HCT116 (cell line): ENCODE measurements around the gene KRT6A.

Experiments used
- ELF1 ChIP-seq: IDR thresholded peaks from 2 replicates; pipeline ENCODE4 v1.6.1; 2012; ENCODE audit warnings: low read depth, borderline replicate concordance
- EZH2 ChIP-seq: fragments of 200-600 bp; sonication (generic); IDR thresholded peaks from 2 replicates; pipeline ENCODE4 v1.6.1; 2017; ENCODE audit warnings: antibody characterized with exemption, mixed run types
- JUND ChIP-seq: IDR thresholded peaks from 2 replicates; pipeline ENCODE4 v1.6.1; 2012
- POLR2AphosphoS5 ChIP-seq: IDR thresholded peaks from 2 replicates; pipeline ENCODE4 v1.6.1; 2011; ENCODE audit warnings: mild to moderate bottlenecking, low read depth, low read length, moderate library complexity
- RAD21 ChIP-seq: IDR thresholded peaks from 2 replicates; pipeline ENCODE4 v1.6.1; 2012; ENCODE audit warnings: low read depth, mild to moderate bottlenecking
- ZNF274 ChIP-seq: fragments of 200-500 bp; sonication (Bioruptor generic); IDR thresholded peaks from 2 replicates; pipeline ENCODE4 v1.6.1; 2014; ENCODE audit warnings: mild to moderate bottlenecking, low read depth, low read length, inconsistent platforms
- TF ChIP-seq, protein P1 (sequence below), 3 experiments: fragments of 200-600 bp in 1 of 3; sonication (generic) in 1 of 3; IDR thresholded peaks in 2 of 3; conservative IDR thresholded peaks in 1 of 3; 2 replicates each; pipeline ENCODE4 v1.5.1; 2012 to 2017; ENCODE audit warnings: low read depth in 2 of 3, low read length in 2 of 3, antibody characterized with exemption in 1 of 3, borderline replicate concordance in 1 of 3, control low read depth in 1 of 3, mild to moderate bottlenecking in 1 of 3, mixed read lengths in 1 of 3, mixed run types in 1 of 3, moderate library complexity in 1 of 3; ENCODE audit not compliant: insufficient read depth in 1 of 3
- TF ChIP-seq, protein P2 (sequence below): IDR thresholded peaks from 2 replicates; pipeline ENCODE4 v1.6.1; 2012
- TF ChIP-seq, protein P3 (sequence below): IDR thresholded peaks from 2 replicates; pipeline ENCODE4 v1.6.1; 2012; ENCODE audit warnings: low read depth

DNA sequence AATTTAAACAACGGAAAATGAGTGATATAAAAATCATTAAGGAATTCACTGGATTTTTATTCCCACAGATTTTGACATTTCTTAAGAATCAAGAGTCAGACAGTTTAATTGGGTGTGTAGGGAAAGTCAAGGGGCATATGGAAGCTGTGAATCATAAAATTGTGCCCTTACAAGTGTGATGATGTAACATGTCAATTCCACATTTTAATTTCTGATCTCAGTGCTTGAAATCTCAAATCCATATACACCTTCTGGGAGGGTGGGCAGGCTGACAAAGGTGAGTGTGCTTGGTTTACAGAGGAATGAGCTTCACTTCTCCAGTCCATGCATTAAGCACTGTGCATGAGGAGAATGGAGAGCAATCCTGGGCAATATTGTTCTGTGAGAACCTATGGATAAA, 1.0 kb upstream of the KRT6A start:
- TF ChIP-seq POLR2AphosphoS5 (no peak), EZH2 (no peak), ZNF274 (no peak), ELF1 (no peak), JUND (no peak), RAD21 (no peak)
- TF ChIP-seq, protein P1, sequence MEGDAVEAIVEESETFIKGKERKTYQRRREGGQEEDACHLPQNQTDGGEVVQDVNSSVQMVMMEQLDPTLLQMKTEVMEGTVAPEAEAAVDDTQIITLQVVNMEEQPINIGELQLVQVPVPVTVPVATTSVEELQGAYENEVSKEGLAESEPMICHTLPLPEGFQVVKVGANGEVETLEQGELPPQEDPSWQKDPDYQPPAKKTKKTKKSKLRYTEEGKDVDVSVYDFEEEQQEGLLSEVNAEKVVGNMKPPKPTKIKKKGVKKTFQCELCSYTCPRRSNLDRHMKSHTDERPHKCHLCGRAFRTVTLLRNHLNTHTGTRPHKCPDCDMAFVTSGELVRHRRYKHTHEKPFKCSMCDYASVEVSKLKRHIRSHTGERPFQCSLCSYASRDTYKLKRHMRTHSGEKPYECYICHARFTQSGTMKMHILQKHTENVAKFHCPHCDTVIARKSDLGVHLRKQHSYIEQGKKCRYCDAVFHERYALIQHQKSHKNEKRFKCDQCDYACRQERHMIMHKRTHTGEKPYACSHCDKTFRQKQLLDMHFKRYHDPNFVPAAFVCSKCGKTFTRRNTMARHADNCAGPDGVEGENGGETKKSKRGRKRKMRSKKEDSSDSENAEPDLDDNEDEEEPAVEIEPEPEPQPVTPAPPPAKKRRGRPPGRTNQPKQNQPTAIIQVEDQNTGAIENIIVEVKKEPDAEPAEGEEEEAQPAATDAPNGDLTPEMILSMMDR (IDR thresholded peaks at IDR 0.05 in 2 of 3, conservative IDR thresholded peaks at IDR 0.05 in 1 of 3; ENCODE audit: borderline replicate concordance in 1 of 3, insufficient read depth in 1 of 3, low read depth in 2 of 3, low read length in 2 of 3), result no peak
- TF ChIP-seq, protein P2, sequence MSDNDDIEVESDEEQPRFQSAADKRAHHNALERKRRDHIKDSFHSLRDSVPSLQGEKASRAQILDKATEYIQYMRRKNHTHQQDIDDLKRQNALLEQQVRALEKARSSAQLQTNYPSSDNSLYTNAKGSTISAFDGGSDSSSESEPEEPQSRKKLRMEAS, result no peak
- TF ChIP-seq, protein P3, sequence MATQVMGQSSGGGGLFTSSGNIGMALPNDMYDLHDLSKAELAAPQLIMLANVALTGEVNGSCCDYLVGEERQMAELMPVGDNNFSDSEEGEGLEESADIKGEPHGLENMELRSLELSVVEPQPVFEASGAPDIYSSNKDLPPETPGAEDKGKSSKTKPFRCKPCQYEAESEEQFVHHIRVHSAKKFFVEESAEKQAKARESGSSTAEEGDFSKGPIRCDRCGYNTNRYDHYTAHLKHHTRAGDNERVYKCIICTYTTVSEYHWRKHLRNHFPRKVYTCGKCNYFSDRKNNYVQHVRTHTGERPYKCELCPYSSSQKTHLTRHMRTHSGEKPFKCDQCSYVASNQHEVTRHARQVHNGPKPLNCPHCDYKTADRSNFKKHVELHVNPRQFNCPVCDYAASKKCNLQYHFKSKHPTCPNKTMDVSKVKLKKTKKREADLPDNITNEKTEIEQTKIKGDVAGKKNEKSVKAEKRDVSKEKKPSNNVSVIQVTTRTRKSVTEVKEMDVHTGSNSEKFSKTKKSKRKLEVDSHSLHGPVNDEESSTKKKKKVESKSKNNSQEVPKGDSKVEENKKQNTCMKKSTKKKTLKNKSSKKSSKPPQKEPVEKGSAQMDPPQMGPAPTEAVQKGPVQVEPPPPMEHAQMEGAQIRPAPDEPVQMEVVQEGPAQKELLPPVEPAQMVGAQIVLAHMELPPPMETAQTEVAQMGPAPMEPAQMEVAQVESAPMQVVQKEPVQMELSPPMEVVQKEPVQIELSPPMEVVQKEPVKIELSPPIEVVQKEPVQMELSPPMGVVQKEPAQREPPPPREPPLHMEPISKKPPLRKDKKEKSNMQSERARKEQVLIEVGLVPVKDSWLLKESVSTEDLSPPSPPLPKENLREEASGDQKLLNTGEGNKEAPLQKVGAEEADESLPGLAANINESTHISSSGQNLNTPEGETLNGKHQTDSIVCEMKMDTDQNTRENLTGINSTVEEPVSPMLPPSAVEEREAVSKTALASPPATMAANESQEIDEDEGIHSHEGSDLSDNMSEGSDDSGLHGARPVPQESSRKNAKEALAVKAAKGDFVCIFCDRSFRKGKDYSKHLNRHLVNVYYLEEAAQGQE, result no peak
